Brain microvascular endothelial cell (primary cell): Measurements from ENCODE around the gene FUS.
"Not testable (repeated sequence)": the region's sequence is repeated elsewhere in the genome, so short reads cannot be mapped to it uniquely, and the experiment has no call there.

ENCODE experiments used
- DNase-seq: peaks from one replicate; pipeline ENCODE4 v3.0.0-alpha.2; 2020
- H3K27ac ChIP-seq: fragments of 250-450 bp; sonication (Bioruptor Pico); 2 replicates; pipeline ENCODE4 v1.5.1; 2020; ENCODE audit warnings: mild to moderate bottlenecking, moderate library complexity
- H3K27me3 ChIP-seq: fragments of 250-450 bp; sonication (Bioruptor Pico); replicated peaks from 2 replicates; pipeline ENCODE4 v1.5.1; 2020; ENCODE audit warnings: mild to moderate bottlenecking
- H3K36me3 ChIP-seq: fragments of 250-450 bp; sonication (Bioruptor Pico); replicated peaks from 2 replicates; pipeline ENCODE4 v1.5.1; 2020; ENCODE audit warnings: mild to moderate bottlenecking
- H3K4me3 ChIP-seq: 2 replicates; pipeline ENCODE4 v1.5.1; 2011; ENCODE audit warnings: low read depth, mild to moderate bottlenecking, control low read depth, low read length, moderate library complexity
- CTCF ChIP-seq: IDR thresholded peaks from 2 replicates; pipeline ENCODE4 v1.5.1; 2011; ENCODE audit warnings: low read depth, mild to moderate bottlenecking, moderate library complexity, low read length, control low read depth, inconsistent platforms; ENCODE audit errors: missing control alignments
- in situ Hi-C: cut with HindIII; loops from 2 replicates; pipeline ENCODE4 v1.10.0; 2017; ENCODE audit warnings: low sequenced_read_pairs, low pct_ligation_motif_present

Gene FUS

GRCh38 chr16:31136287-31136662, 43.7 kb upstream of the FUS start:
- no peaks in the 10 kb centered on the region for H3K36me3 ChIP-seq
- TF ChIP-seq CTCF, result no peak
- no peaks in the 10 kb centered on the region for H3K27me3 ChIP-seq
- no peak overlapping the region for H3K4me3 ChIP-seq
- in situ Hi-C loops, result no loop called here
- no peak overlapping the region for H3K27ac ChIP-seq
- no peak for DNase-seq

GRCh38 chr16:31136822-31137499, 43.0 kb upstream of the FUS start:
- H3K27ac ChIP-seq, DNase-seq, in situ Hi-C loops, H3K4me3 ChIP-seq, H3K36me3 ChIP-seq, H3K27me3 ChIP-seq: not testable (repeated sequence)

- in situ Hi-C loops, result no loop called here
- H3K27me3 ChIP-seq, result no peaks in the 10 kb centered on the region
- TF ChIP-seq CTCF, result no peak
- no peak overlapping the region for H3K27ac ChIP-seq
- peak; percentile 43 for DNase-seq
- H3K4me3 ChIP-seq, result no peak overlapping the region
- no peaks in the 10 kb centered on the region for H3K36me3 ChIP-seq
These were observed 41.0 kb upstream of the FUS start for GRCh38 chr16:31138621-31139578.

GRCh38 chr16:31141071-31141469, 38.9 kb upstream of the FUS start:
- H3K4me3 ChIP-seq, in situ Hi-C loops, DNase-seq, H3K27ac ChIP-seq, H3K36me3 ChIP-seq, H3K27me3 ChIP-seq: not testable (repeated sequence)

- in situ Hi-C loops, result no loop called here
- H3K4me3 ChIP-seq, result peak overlapping the region; percentile 18
- no peaks in the 10 kb centered on the region for H3K27me3 ChIP-seq
- no peak for TF ChIP-seq CTCF
- peak overlapping the region; percentile 39 for H3K27ac ChIP-seq
- peak; percentile 54 for DNase-seq
- no peaks in the 10 kb centered on the region for H3K36me3 ChIP-seq
These were observed 38.3 kb upstream of the FUS start for GRCh38 chr16:31141489-31142108.

- Histone ChIP-seq H3K27ac (peak overlapping the region; percentile 39), H3K36me3 (no peaks in the 10 kb centered on the region), H3K27me3 (no peaks in the 10 kb centered on the region), H3K4me3 (peak overlapping the region; percentile 39)
- peak; percentile 82 for TF ChIP-seq CTCF
- in situ Hi-C loops, result no loop called here
- peak; percentile 98 for DNase-seq
These were observed 37.6 kb upstream of the FUS start for GRCh38 chr16:31142109-31143010.
